B cell (primary cell): ENCODE data around the gene MRPL23. TPM values are rescaled to one million over a fixed set of nuclear protein-coding genes. Genes with fewer than 3 reads are reported as not detected.

Source experiments
- ATAC-seq: fragments of 200-7000 bp; cut with Tn5 transposase; one replicate; pipeline ENCODE4 v1.10.0; 2021; ENCODE audit warnings: low read depth, mild to moderate bottlenecking, moderate number of reproducible peaks, moderate library complexity
- CTCF ChIA-PET: fragments of 350-600 bp; sonication (Branson Sonifier 250); formaldehyde crosslinking; loops from one replicate; lab custom pipeline; 2021; ENCODE audit warnings: antibody characterized with exemption, inconsistent platforms; lab: Charles Lee
- POLR2A ChIA-PET: fragments of 350-600 bp; sonication (Branson Sonifier 250); formaldehyde crosslinking; loops from one replicate; lab custom pipeline; 2021; ENCODE audit warnings: antibody characterized with exemption; lab: Charles Lee
- DNase-seq: peaks from one replicate; pipeline ENCODE4 v3.0.0; 2013
- H2AFZ ChIP-seq: 2 replicates; pipeline ENCODE4 v1.6.1; 2012; ENCODE audit warnings: mild to moderate bottlenecking, low read depth, low read length; ENCODE audit not compliant: insufficient read depth, poor library complexity, severe bottlenecking
- H3K27ac ChIP-seq, 2 donors: 1 replicate in 1 of 2; 2 replicates in 1 of 2; pipeline ENCODE4 v1.5.1; 2012 to 2013; ENCODE audit warnings: low read length in 2 of 2, mild to moderate bottlenecking in 2 of 2, moderate library complexity in 1 of 2
- H3K27me3 ChIP-seq, 4 experiments: fragments of 200-600 bp in 1 of 4; sonication (generic) in 1 of 4; replicated peaks in 1 of 4; 1 replicate in 2 of 4; 2 replicates in 2 of 4; pipeline versions ENCODE4 v1.6.1 to v1.7.0; 2013 to 2016; ENCODE audit warnings: low read length in 3 of 4, mild to moderate bottlenecking in 2 of 4, mixed read lengths in 1 of 4, moderate library complexity in 1 of 4; ENCODE audit not compliant: insufficient read depth in 4 of 4, control insufficient read depth in 3 of 4; ENCODE audit errors: control extremely low read depth in 1 of 4
- H3K36me3 ChIP-seq, 2 experiments: replicated peaks in 1 of 2; 1 replicate in 1 of 2; 2 replicates in 1 of 2; pipeline versions ENCODE4 v1.6.1 to v1.7.1; 2013; ENCODE audit warnings: low read length in 1 of 2; ENCODE audit not compliant: insufficient read depth in 2 of 2, control insufficient read depth in 1 of 2; ENCODE audit errors: control extremely low read depth in 1 of 2, extremely low read depth in 1 of 2
- H3K4me1 ChIP-seq, 2 donors: fragments of 200-600 bp in 1 of 2; sonication (generic) in 1 of 2; 1 replicate in 1 of 2; 2 replicates in 1 of 2; pipeline versions ENCODE4 v1.5.1 to v1.6.1; 2013 to 2017; ENCODE audit warnings: low read length in 2 of 2; ENCODE audit not compliant: control insufficient read depth in 2 of 2, insufficient read depth in 2 of 2
- H3K4me2 ChIP-seq: replicated peaks from 2 replicates; pipeline ENCODE3; 2012; ENCODE audit warnings: mild to moderate bottlenecking, low read depth, low read length; ENCODE audit not compliant: poor library complexity, severe bottlenecking
- H3K4me3 ChIP-seq, 5 experiments: fragments of 200-600 bp in 1 of 5; sonication (generic) in 1 of 5; 1 replicate in 3 of 5; 2 replicates in 2 of 5; pipeline versions ENCODE4 v1.5.1 to v1.7.0; 2011 to 2016; ENCODE audit warnings: low read length in 4 of 5, mild to moderate bottlenecking in 4 of 5, low read depth in 2 of 5, control low read depth in 1 of 5, moderate library complexity in 1 of 5; ENCODE audit not compliant: insufficient read depth in 1 of 5; ENCODE audit errors: control extremely low read depth in 1 of 5, extremely low read depth in 1 of 5
- H3K79me2 ChIP-seq: fragments of 200-600 bp; sonication (generic); one replicate; pipeline ENCODE4 v1.6.0; 2016; ENCODE audit warnings: low read length; ENCODE audit not compliant: control insufficient read depth, insufficient read depth
- H3K9ac ChIP-seq: fragments of 200-600 bp; sonication (generic); 2 replicates; pipeline ENCODE4 v1.6.1; 2017; ENCODE audit warnings: mild to moderate bottlenecking, low read length, moderate library complexity
- H3K9me3 ChIP-seq, 3 donors: one replicate each; pipeline versions ENCODE4 v1.6.1 to v1.7.1; 2013; ENCODE audit warnings: low read length in 2 of 3; ENCODE audit not compliant: control insufficient read depth in 2 of 3, insufficient read depth in 1 of 3; ENCODE audit errors: control extremely low read depth in 1 of 3
- H4K20me1 ChIP-seq: 2 replicates; pipeline ENCODE4 v1.6.0; 2012; ENCODE audit warnings: mild to moderate bottlenecking, low read length; ENCODE audit not compliant: insufficient read depth, control insufficient read depth, poor library complexity, severe bottlenecking
- H3K27ac Mint-ChIP-seq: one replicate; pipeline ENCODE4 v1.8.0; 2021; ENCODE audit warnings: mixed read lengths
- H3K27me3 Mint-ChIP-seq: one replicate; pipeline ENCODE4 v1.8.0; 2021; ENCODE audit warnings: mixed read lengths
- H3K4me1 Mint-ChIP-seq: one replicate; pipeline ENCODE4 v1.8.0; 2021; ENCODE audit warnings: mixed read lengths
- H3K4me3 Mint-ChIP-seq: one replicate; pipeline ENCODE4 v1.8.0; 2021; ENCODE audit warnings: mixed read lengths
- H3K9me3 Mint-ChIP-seq: one replicate; pipeline ENCODE4 v1.8.0; 2022; ENCODE audit warnings: mixed read lengths; ENCODE audit not compliant: insufficient read depth
- CTCF ChIP-seq: fragments of 200-600 bp; IDR thresholded peaks from one replicate; pipeline ENCODE4 v1.8.0; 2022; ENCODE audit warnings: antibody characterized with exemption, mild to moderate bottlenecking
- EZH2 ChIP-seq: IDR thresholded peaks from 2 replicates; pipeline ENCODE4 v1.6.1; 2012; ENCODE audit warnings: borderline replicate concordance, low read depth, mild to moderate bottlenecking, moderate library complexity, low read length; ENCODE audit not compliant: insufficient read depth, poor library complexity, severe bottlenecking
- WGBS: methylation state at CpG from one replicate; pipeline ENCODE4 v1.1.5; 2013; ENCODE audit warnings: missing lambda C conversion rate; ENCODE audit not compliant: insufficient coverage; 5-methylcytosine and 5-hydroxymethylcytosine counted together
- intact Hi-C: fragments of 100-400 bp; cut with micrococcal nuclease; formaldehyde crosslinking; loops from one replicate; pipeline ENCODE4 v1.10.0; 2022
- polyA plus RNA-seq: library from polyadenylated mRNA; depleted of rRNA; stranded (reverse); fragments of >200 nt; gene quantifications from 2 replicates; pipeline ENCODE4 v1.2.3, GENCODE V29; 2012
- total RNA-seq, 2 donors: library from RNA; stranded (reverse); fragments of 120-200 nt in 1 of 2; gene quantifications; 1 replicate in 1 of 2; 2 replicates in 1 of 2; pipeline versions ENCODE4 v1.2.3 to v1.2.4, GENCODE V29; 2013 to 2022

The MRPL23 gene
- total and polyA plus RNA-seq, 2 donors (not counting 1 experiment from before 2014, with no cell fraction given) = 47.8 to 63.2 TPM

GRCh38 chr11:1983601-1983961 is 36.4 kb downstream of the MRPL23 start:
- Mint-ChIP-seq H3K27me3 (no peaks in the 10 kb centered on the region), H3K27ac (no peak overlapping the region), H3K9me3 (no peaks in the 10 kb centered on the region), H3K4me1 (no peaks in the 10 kb centered on the region), H3K4me3 (no peak overlapping the region)
- H3K4me2 ChIP-seq = no peak overlapping the region
- no peak overlapping the region for H3K9ac ChIP-seq
- TF ChIP-seq CTCF (no peak), EZH2 (no peak)
- H3K36me3 ChIP-seq = no peaks in the 10 kb centered on the region
- WGBS = 83% methylated on average over 1 of the region's 12 CpGs
- intact Hi-C loops = no loop called here
- no peaks in the 10 kb centered on the region for H3K79me2 ChIP-seq
- H3K4me1 ChIP-seq = no peaks in the 10 kb centered on the region
- CTCF ChIA-PET = no interaction called here
- no peaks in the 10 kb centered on the region for H3K9me3 ChIP-seq
- no peak overlapping the region for H2AFZ ChIP-seq
- no peak for ATAC-seq
- no peak for DNase-seq
- POLR2A ChIA-PET = no interaction called here
- H4K20me1 ChIP-seq = no peaks in the 10 kb centered on the region
- no peak overlapping the region for H3K4me3 ChIP-seq
- no peak overlapping the region for H3K27ac ChIP-seq
- H3K27me3 ChIP-seq = no peaks in the 10 kb centered on the region

- H3K4me2 ChIP-seq = no peak overlapping the region
- WGBS = no CpG with 5 or more reads among the region's 6 CpGs
- no peak for DNase-seq
- H3K4me1 ChIP-seq = no peaks in the 10 kb centered on the region
- Mint-ChIP-seq H3K4me1 (no peaks in the 10 kb centered on the region), H3K27ac (no peak overlapping the region), H3K9me3 (no peaks in the 10 kb centered on the region), H3K27me3 (no peaks in the 10 kb centered on the region), H3K4me3 (no peak overlapping the region)
- H3K36me3 ChIP-seq = no peaks in the 10 kb centered on the region
- no peak overlapping the region for H2AFZ ChIP-seq
- ChIA-PET POLR2A (no interaction called here), CTCF (no interaction called here)
- ATAC-seq = no peak
- no peaks in the 10 kb centered on the region for H3K79me2 ChIP-seq
- TF ChIP-seq CTCF (no peak), EZH2 (no peak)
- H3K4me3 ChIP-seq = no peak overlapping the region
- intact Hi-C loops = no loop called here
- no peaks in the 10 kb centered on the region for H4K20me1 ChIP-seq
- no peak overlapping the region for H3K9ac ChIP-seq
- H3K27ac ChIP-seq = no peak overlapping the region
- no peaks in the 10 kb centered on the region for H3K9me3 ChIP-seq
- no peaks in the 10 kb centered on the region for H3K27me3 ChIP-seq
Measured at GRCh38 chr11:1987024-1987423, 39.9 kb downstream of the MRPL23 start.
